Right lobe of liver (tissue), 4 donors: Measurements from ENCODE around the gene PLXNA2.

Experiments
- POLR2A ChIP-seq: fragments of 450-650 bp; IDR thresholded peaks from one replicate; pipeline ENCODE4 v1.6.1; 2017; ENCODE audit warnings: antibody characterized with exemption, mild to moderate bottlenecking
- TF ChIP-seq, protein P1 (sequence below), 4 donors: fragments of 200-600 bp in 3 of 4; fragments of 450-650 bp in 1 of 4; IDR thresholded peaks; one replicate each; pipeline versions ENCODE4 v1.5.1 to v1.8.0; 2016 to 2022; ENCODE audit warnings: antibody characterized with exemption in 4 of 4, mild to moderate bottlenecking in 2 of 4
- donor health status: DM: no; HTN: no; CAD: no.
- donor health status: DM: no; HTN: no; CAD: no.
- donor health status: DM: no; HTN: yes; CAD: no.

DNA sequence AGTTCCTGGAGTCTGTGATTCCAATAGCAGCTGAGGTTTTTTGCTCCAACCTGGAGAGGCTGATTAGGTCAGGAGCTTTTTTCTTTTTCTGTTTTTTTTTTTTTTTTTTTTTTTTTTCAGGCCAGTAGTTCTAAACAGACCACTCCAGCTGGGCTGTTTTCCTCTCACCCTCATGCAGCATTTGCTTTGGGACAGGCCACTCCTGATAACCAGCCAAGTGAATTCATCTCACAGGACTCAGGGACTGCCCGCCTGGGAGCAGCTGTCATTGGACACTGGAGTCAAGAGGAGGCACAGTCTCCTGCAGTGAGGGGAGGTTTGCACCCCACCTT lies 22.9 kb downstream of the PLXNA2 start:
- TF ChIP-seq, protein P1, sequence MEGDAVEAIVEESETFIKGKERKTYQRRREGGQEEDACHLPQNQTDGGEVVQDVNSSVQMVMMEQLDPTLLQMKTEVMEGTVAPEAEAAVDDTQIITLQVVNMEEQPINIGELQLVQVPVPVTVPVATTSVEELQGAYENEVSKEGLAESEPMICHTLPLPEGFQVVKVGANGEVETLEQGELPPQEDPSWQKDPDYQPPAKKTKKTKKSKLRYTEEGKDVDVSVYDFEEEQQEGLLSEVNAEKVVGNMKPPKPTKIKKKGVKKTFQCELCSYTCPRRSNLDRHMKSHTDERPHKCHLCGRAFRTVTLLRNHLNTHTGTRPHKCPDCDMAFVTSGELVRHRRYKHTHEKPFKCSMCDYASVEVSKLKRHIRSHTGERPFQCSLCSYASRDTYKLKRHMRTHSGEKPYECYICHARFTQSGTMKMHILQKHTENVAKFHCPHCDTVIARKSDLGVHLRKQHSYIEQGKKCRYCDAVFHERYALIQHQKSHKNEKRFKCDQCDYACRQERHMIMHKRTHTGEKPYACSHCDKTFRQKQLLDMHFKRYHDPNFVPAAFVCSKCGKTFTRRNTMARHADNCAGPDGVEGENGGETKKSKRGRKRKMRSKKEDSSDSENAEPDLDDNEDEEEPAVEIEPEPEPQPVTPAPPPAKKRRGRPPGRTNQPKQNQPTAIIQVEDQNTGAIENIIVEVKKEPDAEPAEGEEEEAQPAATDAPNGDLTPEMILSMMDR (IDR thresholded peaks at IDR 0.05): no peak
- no peak for TF ChIP-seq POLR2A
